ENCODE data around the gene PTPRK.

The PTPRK gene

DNA sequence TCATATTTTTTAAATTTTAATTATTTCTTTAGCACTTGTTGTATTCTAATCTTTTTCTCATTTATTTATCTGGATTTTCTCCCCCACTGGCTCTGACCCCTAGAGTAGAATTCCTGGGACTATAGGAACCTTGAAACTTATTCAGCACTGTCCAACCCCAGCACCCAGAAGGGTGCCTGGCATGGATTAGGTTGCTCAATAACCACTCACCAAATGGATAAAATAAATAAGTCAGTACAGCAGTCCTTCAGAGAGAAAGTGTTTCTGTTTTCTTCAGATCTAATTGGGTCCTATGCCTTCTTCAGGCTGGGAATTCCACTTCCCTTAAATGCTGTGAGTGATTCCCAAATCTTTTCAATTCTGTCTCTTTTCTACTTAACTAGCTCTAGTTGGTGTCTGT, 206.2 kb downstream of the PTPRK start:
- TF ChIP-seq, protein P1, sequence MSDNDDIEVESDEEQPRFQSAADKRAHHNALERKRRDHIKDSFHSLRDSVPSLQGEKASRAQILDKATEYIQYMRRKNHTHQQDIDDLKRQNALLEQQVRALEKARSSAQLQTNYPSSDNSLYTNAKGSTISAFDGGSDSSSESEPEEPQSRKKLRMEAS (IDR thresholded peaks at IDR 0.05), result no peak
- TF ChIP-seq EGR1 (IDR thresholded peaks at IDR 0.05) (no peak), TAF1 (IDR thresholded peaks at IDR 0.05; ENCODE audit: low read depth) (no peak), TCF12 (IDR thresholded peaks at IDR 0.05; ENCODE audit: low read depth) (no peak), NFIC (IDR thresholded peaks at IDR 0.05) (no peak), YY1 (IDR thresholded peaks at IDR 0.05; ENCODE audit: low read depth) (no peak), ZBTB7A (IDR thresholded peaks at IDR 0.05; ENCODE audit: low read depth) (no peak), EP300 (IDR thresholded peaks at IDR 0.05; ENCODE audit: borderline replicate concordance) (no peak), CEBPB (IDR thresholded peaks at IDR 0.05) (no peak), FOXM1 (IDR thresholded peaks at IDR 0.05; ENCODE audit: borderline replicate concordance, low read depth) (no peak), TEAD4 (IDR thresholded peaks at IDR 0.05) (no peak), CREB1 (IDR thresholded peaks at IDR 0.05; ENCODE audit: low read depth) (no peak), RAD21 (IDR thresholded peaks at IDR 0.05; ENCODE audit: low read depth) (no peak)
- TF ChIP-seq, protein P2, sequence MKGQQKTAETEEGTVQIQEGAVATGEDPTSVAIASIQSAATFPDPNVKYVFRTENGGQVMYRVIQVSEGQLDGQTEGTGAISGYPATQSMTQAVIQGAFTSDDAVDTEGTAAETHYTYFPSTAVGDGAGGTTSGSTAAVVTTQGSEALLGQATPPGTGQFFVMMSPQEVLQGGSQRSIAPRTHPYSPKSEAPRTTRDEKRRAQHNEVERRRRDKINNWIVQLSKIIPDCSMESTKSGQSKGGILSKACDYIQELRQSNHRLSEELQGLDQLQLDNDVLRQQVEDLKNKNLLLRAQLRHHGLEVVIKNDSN (IDR thresholded peaks at IDR 0.05), result no peak
- TF ChIP-seq, protein P3, sequence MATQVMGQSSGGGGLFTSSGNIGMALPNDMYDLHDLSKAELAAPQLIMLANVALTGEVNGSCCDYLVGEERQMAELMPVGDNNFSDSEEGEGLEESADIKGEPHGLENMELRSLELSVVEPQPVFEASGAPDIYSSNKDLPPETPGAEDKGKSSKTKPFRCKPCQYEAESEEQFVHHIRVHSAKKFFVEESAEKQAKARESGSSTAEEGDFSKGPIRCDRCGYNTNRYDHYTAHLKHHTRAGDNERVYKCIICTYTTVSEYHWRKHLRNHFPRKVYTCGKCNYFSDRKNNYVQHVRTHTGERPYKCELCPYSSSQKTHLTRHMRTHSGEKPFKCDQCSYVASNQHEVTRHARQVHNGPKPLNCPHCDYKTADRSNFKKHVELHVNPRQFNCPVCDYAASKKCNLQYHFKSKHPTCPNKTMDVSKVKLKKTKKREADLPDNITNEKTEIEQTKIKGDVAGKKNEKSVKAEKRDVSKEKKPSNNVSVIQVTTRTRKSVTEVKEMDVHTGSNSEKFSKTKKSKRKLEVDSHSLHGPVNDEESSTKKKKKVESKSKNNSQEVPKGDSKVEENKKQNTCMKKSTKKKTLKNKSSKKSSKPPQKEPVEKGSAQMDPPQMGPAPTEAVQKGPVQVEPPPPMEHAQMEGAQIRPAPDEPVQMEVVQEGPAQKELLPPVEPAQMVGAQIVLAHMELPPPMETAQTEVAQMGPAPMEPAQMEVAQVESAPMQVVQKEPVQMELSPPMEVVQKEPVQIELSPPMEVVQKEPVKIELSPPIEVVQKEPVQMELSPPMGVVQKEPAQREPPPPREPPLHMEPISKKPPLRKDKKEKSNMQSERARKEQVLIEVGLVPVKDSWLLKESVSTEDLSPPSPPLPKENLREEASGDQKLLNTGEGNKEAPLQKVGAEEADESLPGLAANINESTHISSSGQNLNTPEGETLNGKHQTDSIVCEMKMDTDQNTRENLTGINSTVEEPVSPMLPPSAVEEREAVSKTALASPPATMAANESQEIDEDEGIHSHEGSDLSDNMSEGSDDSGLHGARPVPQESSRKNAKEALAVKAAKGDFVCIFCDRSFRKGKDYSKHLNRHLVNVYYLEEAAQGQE (IDR thresholded peaks at IDR 0.05; ENCODE audit: low read depth), result no peak

DNA sequence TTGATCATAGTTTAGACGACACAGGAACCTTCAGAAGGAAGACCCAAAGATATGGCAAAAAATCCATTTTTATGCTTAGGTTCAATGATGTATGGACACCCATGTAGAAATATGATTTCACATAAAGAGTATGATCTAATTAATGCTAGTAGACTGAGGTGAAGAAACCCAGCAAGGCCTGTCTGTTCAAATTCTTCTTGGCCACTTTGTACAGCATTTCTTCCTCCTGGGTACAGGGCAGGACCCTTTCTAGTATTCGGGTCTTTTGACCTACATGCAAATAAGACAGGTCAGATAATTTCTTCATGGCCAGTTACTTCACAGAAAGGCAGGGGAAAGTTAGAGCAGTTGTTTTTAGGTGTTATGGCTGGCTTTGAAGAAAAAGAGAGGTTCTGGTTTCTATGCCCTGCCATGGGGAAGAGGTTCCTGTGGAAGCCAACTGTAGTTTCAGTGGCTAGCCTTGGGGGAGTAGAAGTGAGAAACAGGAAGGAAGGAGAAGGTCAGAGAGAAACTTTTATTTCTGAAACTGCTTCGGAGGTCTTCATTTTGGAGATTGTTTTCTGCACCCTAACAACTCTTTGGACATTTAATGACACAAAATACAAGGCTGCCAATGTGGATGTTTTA, 208.3 kb downstream of the PTPRK start:
- TF ChIP-seq TEAD4 (IDR thresholded peaks at IDR 0.05) (no peak), ZBTB7A (IDR thresholded peaks at IDR 0.05; ENCODE audit: low read depth) (no peak), RAD21 (IDR thresholded peaks at IDR 0.05; ENCODE audit: low read depth) (no peak), CREB1 (IDR thresholded peaks at IDR 0.05; ENCODE audit: low read depth) (no peak), FOXM1 (IDR thresholded peaks at IDR 0.05; ENCODE audit: borderline replicate concordance, low read depth) (no peak)
- TF ChIP-seq, protein P2 (IDR thresholded peaks at IDR 0.05), result no peak

DNA sequence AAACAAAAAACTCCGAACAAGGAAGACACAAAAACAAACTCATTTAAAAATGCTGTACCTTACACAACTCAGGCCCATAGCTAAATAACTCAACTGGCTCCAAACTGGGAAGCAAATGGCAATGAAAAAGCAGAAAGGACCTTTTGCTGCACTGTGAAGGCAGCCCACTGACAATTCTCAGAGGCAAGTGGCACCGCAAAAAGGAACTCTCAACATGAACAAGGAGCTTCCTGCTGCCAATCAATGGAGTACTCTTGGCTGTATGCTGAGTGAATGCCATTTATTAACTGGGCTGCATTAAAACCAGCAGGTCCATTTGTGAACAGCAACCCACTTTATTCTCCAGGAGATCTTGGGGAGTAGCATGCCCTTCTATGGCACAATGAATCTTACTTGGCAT, 209.9 kb downstream of the PTPRK start:
- TF ChIP-seq NFIC (IDR thresholded peaks at IDR 0.05), result no peak

DNA sequence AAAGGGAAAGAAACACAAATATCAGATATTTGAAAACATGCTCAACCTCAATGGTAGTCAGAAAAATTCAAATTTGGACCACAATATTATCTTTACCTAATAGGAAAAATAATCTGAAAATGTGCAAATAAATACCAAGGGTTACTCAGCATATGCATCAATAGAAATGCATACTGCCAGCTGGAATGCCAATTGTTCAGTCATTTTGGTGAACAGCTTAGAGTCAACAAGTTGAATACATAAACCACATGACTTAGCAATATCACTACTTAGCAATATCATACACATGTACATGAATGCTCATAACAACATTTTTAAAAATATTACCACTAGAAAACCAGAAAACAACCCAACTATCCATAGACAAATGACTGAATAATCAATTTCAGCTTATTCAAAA, 212.7 kb downstream of the PTPRK start:
- TF ChIP-seq TAF1 (IDR thresholded peaks at IDR 0.05; ENCODE audit: low read depth), result no peak

DNA sequence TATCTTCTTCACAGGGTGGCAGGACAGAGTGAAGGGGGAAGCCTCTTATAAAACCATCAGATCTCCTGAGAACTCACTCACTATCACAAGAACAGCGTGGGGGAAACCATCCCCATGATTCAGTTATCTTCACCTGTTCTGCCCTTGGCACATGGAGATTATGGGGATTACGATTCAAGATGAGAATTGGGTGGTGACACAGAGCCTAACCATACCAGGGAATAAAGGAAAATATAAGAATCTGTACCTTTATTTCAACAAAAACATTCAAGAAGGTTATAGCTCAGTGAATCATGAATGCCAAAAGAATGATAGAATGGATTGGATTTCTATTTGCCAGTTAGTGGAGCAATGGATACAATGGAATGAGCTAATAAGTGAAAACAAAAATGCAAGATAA, 214.4 kb downstream of the PTPRK start:
- TF ChIP-seq CREB1 (IDR thresholded peaks at IDR 0.05; ENCODE audit: low read depth) (no peak), YY1 (IDR thresholded peaks at IDR 0.05; ENCODE audit: low read depth) (no peak), EP300 (IDR thresholded peaks at IDR 0.05; ENCODE audit: borderline replicate concordance) (no peak), ZBTB7A (IDR thresholded peaks at IDR 0.05; ENCODE audit: low read depth) (no peak), FOXM1 (IDR thresholded peaks at IDR 0.05; ENCODE audit: borderline replicate concordance, low read depth) (no peak), CEBPB (IDR thresholded peaks at IDR 0.05) (no peak), NFIC (IDR thresholded peaks at IDR 0.05) (no peak), TCF12 (IDR thresholded peaks at IDR 0.05; ENCODE audit: low read depth) (no peak), TAF1 (IDR thresholded peaks at IDR 0.05; ENCODE audit: low read depth) (no peak)

DNA sequence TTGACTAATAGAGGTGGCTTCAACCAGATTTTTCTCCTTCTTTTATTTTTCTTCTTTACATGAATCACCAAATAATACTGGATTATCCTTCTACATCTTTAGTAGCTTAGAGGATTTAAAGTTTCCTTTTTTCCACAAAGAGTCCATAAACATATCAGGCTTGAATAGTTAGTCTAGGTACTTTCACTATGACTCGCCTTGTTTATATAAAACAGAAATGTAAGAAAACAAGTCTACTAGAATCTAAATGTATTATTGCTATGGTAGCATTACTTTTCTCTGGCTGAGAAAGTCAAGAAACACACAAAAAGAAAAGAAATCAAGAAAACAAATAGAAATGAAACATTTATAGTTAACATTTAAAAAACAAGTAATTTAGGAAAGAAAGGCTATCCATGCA, 215.2 kb downstream of the PTPRK start:
- TF ChIP-seq EGR1 (IDR thresholded peaks at IDR 0.05), result no peak
- TF ChIP-seq, protein P1 (IDR thresholded peaks at IDR 0.05), result no peak
- TF ChIP-seq TAF1 (IDR thresholded peaks at IDR 0.05; ENCODE audit: low read depth), result no peak
- TF ChIP-seq TCF12 (IDR thresholded peaks at IDR 0.05; ENCODE audit: low read depth), result no peak
- TF ChIP-seq CREB1 (IDR thresholded peaks at IDR 0.05; ENCODE audit: low read depth), result no peak
- no peak for TF ChIP-seq EP300 (IDR thresholded peaks at IDR 0.05; ENCODE audit: borderline replicate concordance)
- TF ChIP-seq RAD21 (IDR thresholded peaks at IDR 0.05; ENCODE audit: low read depth), result no peak
- TF ChIP-seq, protein P3 (IDR thresholded peaks at IDR 0.05; ENCODE audit: low read depth), result no peak
- TF ChIP-seq TEAD4 (IDR thresholded peaks at IDR 0.05), result no peak
- no peak for TF ChIP-seq ZBTB7A (IDR thresholded peaks at IDR 0.05; ENCODE audit: low read depth)
- TF ChIP-seq YY1 (IDR thresholded peaks at IDR 0.05; ENCODE audit: low read depth), result no peak
- TF ChIP-seq, protein P2 (IDR thresholded peaks at IDR 0.05), result no peak
- no peak for TF ChIP-seq NFIC (IDR thresholded peaks at IDR 0.05)
- TF ChIP-seq FOXM1 (IDR thresholded peaks at IDR 0.05; ENCODE audit: borderline replicate concordance, low read depth), result no peak
- TF ChIP-seq CEBPB (IDR thresholded peaks at IDR 0.05), result no peak

Data from Ishikawa (cell line).